Lung microvascular endothelial cell (primary cell): Measurements from ENCODE around the gene EPHA7. TPM values are rescaled to one million over a fixed set of nuclear protein-coding genes. Genes with fewer than 3 reads are reported as not detected.

Experiments used
- DNase-seq, 2 donors: peaks; one replicate each; pipeline versions ENCODE4 v3.0.0 to v3.0.0-alpha.2; 2010; ENCODE audit warnings: low read depth in 2 of 2
- total RNA-seq: library from RNA; depleted of rRNA; stranded (reverse); fragments of >200 nt; gene quantifications from 2 replicates; pipeline ENCODE4 v1.2.1, GENCODE V29; 2014

Gene EPHA7
- total RNA-seq = under 0.01 TPM in 2 replicates

- peak; percentile 69 to 90 for DNase-seq
Observed at GRCh38 chr6:93419304-93420162, at the start of gene EPHA7. TSS of gene EPHA7 (minus strand) at chr6:93419559. CDS start at chr6:93419341, 218 bp downstream.

GRCh38 chr6:93468291-93468690 lies 48.9 kb upstream of the EPHA7 start:
- no peak for DNase-seq

GRCh38 chr6:93454533-93454932 lies 35.2 kb upstream of the EPHA7 start:
- no peak for DNase-seq

- no peak for DNase-seq
Observed at GRCh38 chr6:93453956-93454355, 34.6 kb upstream of the EPHA7 start.

GRCh38 chr6:93447874-93448273 lies 28.5 kb upstream of the EPHA7 start:
- DNase-seq = no peak

- DNase-seq = no peak
Observed at GRCh38 chr6:93437491-93437890, 18.1 kb upstream of the EPHA7 start.

- no peak for DNase-seq
Observed at GRCh38 chr6:93433592-93433991, 14.2 kb upstream of the EPHA7 start.

GRCh38 chr6:93424303-93425064 lies 5.1 kb upstream of the EPHA7 start:
- DNase-seq = peak; percentile 12 to 38

- DNase-seq = peak; percentile 17 to 64
Observed at GRCh38 chr6:93423542-93423941, 4.2 kb upstream of the EPHA7 start.

- DNase-seq = no peak
Observed at GRCh38 chr6:93420163-93420795, 920 bp upstream of the EPHA7 start.

- DNase-seq = peak; percentile 19 to 43
Observed at GRCh38 chr6:93418408-93419303, 703 bp downstream of the EPHA7 start.

GRCh38 chr6:93418033-93418407 lies 1.3 kb downstream of the EPHA7 start:
- peak in 1 of 2 donors; percentile 1 for DNase-seq

GRCh38 chr6:93417421-93418013 lies 1.8 kb downstream of the EPHA7 start:
- DNase-seq = peak in 1 of 2 donors; percentile 0

- peak in 1 of 2 donors; percentile 0 for DNase-seq
Observed at GRCh38 chr6:93416571-93417420, 2.6 kb downstream of the EPHA7 start.

GRCh38 chr6:93413190-93413589 lies 6.2 kb downstream of the EPHA7 start:
- no peak for DNase-seq

GRCh38 chr6:93412452-93412851 lies 6.9 kb downstream of the EPHA7 start:
- no peak for DNase-seq

GRCh38 chr6:93407186-93407585 lies 12.2 kb downstream of the EPHA7 start:
- peak; percentile 59 to 73 for DNase-seq

- no peak for DNase-seq
Observed at GRCh38 chr6:93403390-93403789, 16.0 kb downstream of the EPHA7 start.

GRCh38 chr6:93398723-93399122 lies 20.6 kb downstream of the EPHA7 start:
- DNase-seq = no peak

GRCh38 chr6:93394471-93394870 lies 24.9 kb downstream of the EPHA7 start:
- DNase-seq = no peak
